BJ (cell line): Measurements from ENCODE around the gene SMURF2. TPM values are rescaled to one million over a fixed set of nuclear protein-coding genes. Genes with fewer than 3 reads are reported as not detected.
"Not testable (repeated sequence)": the region's sequence is repeated elsewhere in the genome, so short reads cannot be mapped to it uniquely, and the experiment has no call there.

Source experiments
- CTCF ChIA-PET: fragments of 350-600 bp; formaldehyde crosslinking; extraction: SDS; loops from one replicate; lab custom pipeline; 2021; ENCODE audit warnings: antibody characterized with exemption, inconsistent platforms; lab: Yijun Ruan, JAX
- POLR2A ChIA-PET: fragments of 300-600 bp; sonication (Branson Sonifier 250); formaldehyde crosslinking; extraction: SDS; loops from one replicate; lab custom pipeline; 2021; ENCODE audit warnings: antibody characterized with exemption; lab: Charles Lee
- DNase-seq: peaks from one replicate; pipeline ENCODE4 v3.0.0-alpha.2; 2011; ENCODE audit warnings: low read depth
- H3K27me3 ChIP-seq: 2 replicates; pipeline ENCODE4 v1.6.0; 2011; ENCODE audit warnings: low read length; ENCODE audit not compliant: control insufficient read depth, insufficient read depth
- H3K36me3 ChIP-seq: 2 replicates; pipeline ENCODE4 v1.5.1; 2011; ENCODE audit warnings: low read length; ENCODE audit not compliant: control insufficient read depth, insufficient read depth
- H3K4me3 ChIP-seq: 2 replicates; pipeline ENCODE4 v1.5.1; 2011; ENCODE audit warnings: low read depth, mild to moderate bottlenecking, control low read depth, low read length
- CTCF ChIP-seq: IDR thresholded peaks from 2 replicates; pipeline ENCODE4 v1.5.1; 2011; ENCODE audit warnings: low read depth, mild to moderate bottlenecking, control low read depth, inconsistent platforms, low read length, moderate library complexity; ENCODE audit not compliant: insufficient read depth
- polyA plus RNA-seq: library from polyadenylated mRNA; depleted of rRNA; stranded (reverse); fragments of >200 nt; gene quantifications from 2 replicates; pipeline ENCODE4 v1.2.3, GENCODE V29; 2011

Gene SMURF2
- polyA plus RNA-seq, 1 experiment = 18.8 TPM

GRCh38 chr17:64585146-64585545, 77.0 kb downstream of the SMURF2 start:
- ChIA-PET POLR2A (no interaction called here), CTCF (interaction anchor here (0.7 kb wide), 1 partner anchor 10 kb away, joined by 3 read pairs; no protein-coding TSS in a partner anchor)
- no peak for TF ChIP-seq CTCF
- H3K36me3 ChIP-seq = peaks cover 7% of the 10 kb centered on the region
- no peak overlapping the region for H3K4me3 ChIP-seq
- H3K27me3 ChIP-seq = no peaks in the 10 kb centered on the region
- DNase-seq = no peak

DNA sequence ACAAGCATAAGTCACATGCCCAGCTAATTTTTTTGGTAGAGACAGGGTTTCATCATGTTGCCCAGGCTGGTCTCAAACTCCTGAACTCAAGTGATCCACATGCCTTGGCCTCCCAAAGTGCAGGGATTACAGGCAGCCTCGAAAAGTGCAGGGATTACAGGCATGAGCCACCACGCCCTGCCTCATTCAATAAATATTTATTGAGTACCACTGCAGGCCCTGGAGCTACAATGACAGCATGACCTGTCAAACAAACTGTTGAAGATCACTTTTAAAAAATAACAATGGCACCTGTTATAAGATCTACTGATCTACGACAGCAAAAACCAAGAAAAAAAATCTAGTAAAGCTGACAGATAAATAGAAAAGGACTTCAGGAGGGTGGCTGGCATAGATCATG, 79.1 kb downstream of the SMURF2 start:
- POLR2A ChIA-PET = no interaction called here
- H3K36me3 ChIP-seq = peaks cover 7% of the 10 kb centered on the region
- CTCF ChIA-PET = interaction anchor here (0.8 to 1.6 kb wide), 3 partner anchors 10 to 67 kb away, joined by 3 to 6 read pairs (median 3); no protein-coding TSS in a partner anchor

DNA sequence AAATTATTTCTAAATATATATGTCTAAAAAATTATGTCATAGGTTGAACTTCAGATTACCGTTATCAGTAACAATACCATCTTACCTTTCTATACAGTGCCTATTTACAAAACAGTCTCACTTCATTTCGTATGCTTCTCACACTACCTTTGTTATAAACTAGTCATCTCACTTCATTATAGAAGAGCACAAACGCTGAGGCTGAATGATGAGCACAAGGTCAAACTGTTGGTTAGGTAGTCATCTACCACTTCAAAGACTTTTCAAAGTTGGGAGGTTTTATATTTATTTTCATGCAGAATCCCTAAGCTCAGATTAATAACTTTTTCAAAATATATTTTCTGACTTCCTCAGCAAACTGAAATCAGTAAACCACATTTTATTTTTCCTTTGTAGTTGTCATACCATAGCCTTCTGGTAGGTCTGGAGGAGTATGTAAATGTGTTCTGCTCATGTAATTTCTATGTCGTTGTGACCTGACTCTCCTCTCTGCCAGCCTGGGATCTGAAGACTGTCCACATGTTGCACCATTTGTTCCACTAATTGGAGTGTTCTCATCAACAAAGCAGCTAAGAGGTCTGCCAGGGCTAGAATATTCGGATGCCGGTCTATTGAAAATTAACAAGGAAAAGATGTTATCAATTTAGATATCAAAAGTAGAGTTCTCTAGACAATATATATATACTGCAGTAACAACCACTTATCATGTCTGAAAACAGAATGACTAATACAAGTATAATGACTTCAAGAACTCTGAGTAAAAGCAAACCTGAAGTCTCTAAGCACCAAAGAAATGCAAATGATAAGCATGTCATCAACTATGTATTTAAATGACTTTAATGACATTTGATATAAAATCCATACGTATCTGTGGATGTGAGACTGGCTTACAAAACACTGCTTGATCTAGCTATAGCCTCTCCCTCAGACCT, 81.5 kb downstream of the SMURF2 start:
- no peak for DNase-seq
- H3K27me3 ChIP-seq = no peaks in the 10 kb centered on the region
- TF ChIP-seq CTCF = no peak

More for the DNA sequence above, 79.1 kb downstream of the SMURF2 start:
- Histone ChIP-seq H3K4me3 (no peak overlapping the region), H3K27me3 (no peaks in the 10 kb centered on the region)
- TF ChIP-seq CTCF = no peak
- DNase-seq = no peak

DNA sequence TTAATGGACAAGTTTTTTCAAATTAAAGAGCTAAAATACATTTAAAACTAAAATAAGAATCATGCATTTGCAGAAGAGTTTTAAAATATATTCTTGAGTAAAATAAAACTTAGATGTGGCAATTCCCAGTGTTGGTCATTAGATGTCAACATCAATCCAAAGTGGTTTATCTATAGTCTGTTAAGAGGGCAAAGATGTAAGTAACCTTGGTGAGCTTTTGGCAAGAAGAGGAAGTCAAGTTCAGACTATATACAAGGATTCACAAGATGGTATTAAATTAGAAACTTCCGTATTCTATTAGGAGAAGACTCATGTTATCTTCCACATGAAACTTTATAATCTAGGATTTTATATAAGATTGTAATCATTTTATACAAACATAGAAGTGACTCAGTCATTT, 82.2 kb downstream of the SMURF2 start:
- POLR2A ChIA-PET = no interaction called here
- no peak overlapping the region for H3K4me3 ChIP-seq
- no peak for DNase-seq
- CTCF ChIA-PET = no interaction called here
- no peaks in the 10 kb centered on the region for H3K27me3 ChIP-seq
- TF ChIP-seq CTCF = no peak
- H3K36me3 ChIP-seq = peaks cover 10% of the 10 kb centered on the region

More for the DNA sequence above, 81.5 kb downstream of the SMURF2 start:
- CTCF ChIA-PET = no interaction called here
- Histone ChIP-seq H3K4me3 (no peak overlapping the region), H3K36me3 (peaks cover 10% of the 10 kb centered on the region)
- POLR2A ChIA-PET = no interaction called here

- DNase-seq, H3K4me3 ChIP-seq, H3K36me3 ChIP-seq, CTCF ChIA-PET, H3K27me3 ChIP-seq, POLR2A ChIA-PET: not testable (repeated sequence)
Measured at GRCh38 chr17:64577025-64577424, 85.1 kb downstream of the SMURF2 start.
